Measurements from ENCODE around the gene HBG2. TPM values are rescaled to one million over a fixed set of nuclear protein-coding genes. Genes with fewer than 3 reads are reported as not detected.

The HBG2 gene
- total RNA-seq, 1 experiment from 2014 or later: not detected

DNA sequence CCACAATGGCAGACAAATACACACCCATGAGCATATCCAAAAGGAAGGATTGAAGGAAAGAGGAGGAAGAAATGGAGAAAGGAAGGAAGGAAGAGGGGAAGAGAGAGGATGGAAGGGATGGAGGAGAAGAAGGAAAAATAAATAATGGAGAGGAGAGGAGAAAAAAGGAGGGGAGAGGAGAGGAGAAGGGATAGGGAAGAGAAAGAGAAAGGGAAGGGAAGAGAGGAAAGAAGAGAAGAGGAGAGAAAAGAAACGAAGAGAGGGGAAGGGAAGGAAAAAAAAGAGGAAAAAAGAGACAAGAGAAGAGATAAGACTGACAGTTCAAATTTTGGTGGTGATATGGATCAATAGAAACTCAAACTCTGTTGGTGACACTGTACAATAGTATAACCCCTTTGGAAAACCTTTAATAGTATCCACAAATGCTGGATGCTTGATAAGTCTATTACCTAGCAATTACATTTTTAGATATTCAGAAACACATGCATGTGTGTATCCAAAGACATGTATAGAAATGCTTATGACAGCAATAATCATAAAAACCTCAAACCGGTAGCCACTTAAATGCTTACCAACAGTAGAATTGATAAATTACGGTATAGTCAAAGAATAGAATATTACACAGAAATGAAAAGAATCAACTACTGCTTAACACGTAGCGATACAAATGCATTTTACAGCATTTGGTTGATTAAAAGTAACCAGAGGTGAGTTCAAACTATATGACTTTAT, 19.1 kb downstream of the HBG2 start:
- DNase-seq: no peak
- H3K27ac ChIP-seq (ENCODE audit: low read length): no peak overlapping the region
- no peaks in the 10 kb centered on the region for H3K36me3 ChIP-seq (ENCODE audit: insufficient read depth, low read length)
- H2AFZ ChIP-seq (ENCODE audit: low read length): no peak overlapping the region
- H3K9me3 ChIP-seq (ENCODE audit: low read length): no peaks in the 10 kb centered on the region
- no peaks in the 10 kb centered on the region for H3K27me3 ChIP-seq (ENCODE audit: low read length)
- H3K9me2 ChIP-seq (replicated peaks; ENCODE audit: insufficient read depth, low read length): no peaks in the 10 kb centered on the region
- H3K9ac ChIP-seq (ENCODE audit: low read length): no peak overlapping the region
- H3K4me3 ChIP-seq (ENCODE audit: low read length): no peak overlapping the region
- H3K4me2 ChIP-seq (ENCODE audit: low read depth, low read length, poor library complexity, severe bottlenecking): no peak overlapping the region
- H3K4me1 ChIP-seq (ENCODE audit: low read length): no peaks in the 10 kb centered on the region
- H4K20me1 ChIP-seq (ENCODE audit: insufficient read depth, low read depth, low read length): no peaks in the 10 kb centered on the region
- H3K79me2 ChIP-seq (ENCODE audit: low read length): no peaks in the 10 kb centered on the region

DNA sequence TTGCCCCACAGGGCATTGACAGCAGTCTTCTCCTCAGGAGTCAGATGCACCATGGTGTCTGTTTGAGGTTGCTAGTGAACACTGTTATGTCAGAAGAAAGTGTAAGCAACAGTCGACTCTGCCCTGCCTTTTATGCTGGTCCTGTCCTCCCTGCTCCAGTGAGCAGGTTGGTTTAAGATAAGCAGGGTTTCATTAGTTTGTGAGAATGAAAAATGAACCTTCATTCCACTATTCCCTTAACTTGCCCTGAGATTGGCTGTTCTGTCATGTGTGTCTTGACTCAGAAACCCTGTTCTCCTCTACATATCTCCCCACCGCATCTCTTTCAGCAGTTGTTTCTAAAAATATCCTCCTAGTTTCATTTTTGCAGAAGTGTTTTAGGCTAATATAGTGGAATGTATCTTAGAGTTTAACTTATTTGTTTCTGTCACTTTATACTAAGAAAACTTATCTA, 20.2 kb downstream of the HBG2 start, which contains the start of gene HBD:
HBD (minus strand) TSS at position 103 of the 454 bp plus-strand sequence; CDS start at position 53, 50 bp downstream.
- H3K79me2 ChIP-seq (ENCODE audit: low read length): no peaks in the 10 kb centered on the region
- H3K36me3 ChIP-seq (ENCODE audit: insufficient read depth, low read length): no peaks in the 10 kb centered on the region
- no peak within 1 kb of the TSS for H3K9ac ChIP-seq (ENCODE audit: low read length)
- H3K4me1 ChIP-seq (ENCODE audit: low read length): no peaks in the 10 kb centered on the region
- H3K4me2 ChIP-seq (ENCODE audit: low read depth, low read length, poor library complexity, severe bottlenecking): no peak within 1 kb of the TSS
- H2AFZ ChIP-seq (ENCODE audit: low read length): no peak within 1 kb of the TSS
- H3K27ac ChIP-seq (ENCODE audit: low read length): no peak within 1 kb of the TSS
- no peaks in the 10 kb centered on the region for H3K9me3 ChIP-seq (ENCODE audit: low read length)
- no peaks in the 10 kb centered on the region for H3K27me3 ChIP-seq (ENCODE audit: low read length)
- H4K20me1 ChIP-seq (ENCODE audit: insufficient read depth, low read depth, low read length): no peaks in the 10 kb centered on the region
- H3K4me3 ChIP-seq (ENCODE audit: low read length): no peak within 1 kb of the TSS
- no peak for DNase-seq
- H3K9me2 ChIP-seq (replicated peaks; ENCODE audit: insufficient read depth, low read length): no peaks in the 10 kb centered on the region

DNA sequence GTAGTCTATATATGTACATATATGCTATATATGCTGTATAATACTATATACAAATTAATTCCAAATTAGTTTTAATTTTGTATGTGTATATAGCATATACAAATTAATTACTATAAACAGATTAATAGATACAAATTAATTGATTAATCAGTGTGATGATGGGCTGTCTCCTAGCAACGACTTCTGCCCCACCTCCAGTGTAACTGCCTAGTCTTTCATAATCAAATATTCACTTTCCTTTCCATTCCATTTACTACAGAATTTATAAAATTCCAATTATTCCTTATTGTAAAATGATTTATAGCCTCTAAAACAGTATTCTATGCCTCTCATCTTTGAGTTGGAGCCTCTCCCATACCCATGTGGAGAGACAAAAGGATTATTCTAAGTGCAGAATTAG, 21.3 kb downstream of the HBG2 start:
- DNase-seq: no peak
- no peaks in the 10 kb centered on the region for H4K20me1 ChIP-seq (ENCODE audit: insufficient read depth, low read depth, low read length)
- no peak overlapping the region for H3K9ac ChIP-seq (ENCODE audit: low read length)
- no peaks in the 10 kb centered on the region for H3K27me3 ChIP-seq (ENCODE audit: low read length)
- H3K79me2 ChIP-seq (ENCODE audit: low read length): no peaks in the 10 kb centered on the region
- H3K4me3 ChIP-seq (ENCODE audit: low read length): no peak overlapping the region
- no peaks in the 10 kb centered on the region for H3K9me3 ChIP-seq (ENCODE audit: low read length)
- no peaks in the 10 kb centered on the region for H3K9me2 ChIP-seq (replicated peaks; ENCODE audit: insufficient read depth, low read length)
- no peaks in the 10 kb centered on the region for H3K36me3 ChIP-seq (ENCODE audit: insufficient read depth, low read length)
- H3K27ac ChIP-seq (ENCODE audit: low read length): no peak overlapping the region
- no peaks in the 10 kb centered on the region for H3K4me1 ChIP-seq (ENCODE audit: low read length)
- H2AFZ ChIP-seq (ENCODE audit: low read length): no peak overlapping the region
- no peak overlapping the region for H3K4me2 ChIP-seq (ENCODE audit: low read depth, low read length, poor library complexity, severe bottlenecking)

DNA sequence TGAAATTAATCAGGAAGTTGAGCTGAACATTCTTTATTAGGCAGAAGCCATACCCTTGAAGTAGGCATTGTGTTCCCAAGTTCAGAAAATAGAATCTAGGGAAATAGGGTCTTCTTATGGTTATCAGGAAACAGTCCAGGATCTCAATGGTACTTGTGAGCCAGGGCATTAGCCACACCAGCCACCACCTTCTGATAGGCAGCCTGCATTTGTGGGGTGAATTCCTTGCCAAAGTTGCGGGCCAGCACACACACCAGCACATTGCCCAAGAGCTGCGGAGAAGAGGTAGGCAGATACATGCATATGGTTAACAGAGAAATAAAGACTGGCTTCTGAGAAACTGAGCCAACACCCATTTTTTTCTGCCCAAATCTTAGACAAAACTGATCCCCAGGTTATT, 21.8 kb downstream of the HBG2 start:
- no peak overlapping the region for H3K27ac ChIP-seq (ENCODE audit: low read length)
- no peaks in the 10 kb centered on the region for H4K20me1 ChIP-seq (ENCODE audit: insufficient read depth, low read depth, low read length)
- no peaks in the 10 kb centered on the region for H3K79me2 ChIP-seq (ENCODE audit: low read length)
- H3K9me3 ChIP-seq (ENCODE audit: low read length): no peaks in the 10 kb centered on the region
- H3K9me2 ChIP-seq (replicated peaks; ENCODE audit: insufficient read depth, low read length): no peaks in the 10 kb centered on the region
- H3K4me2 ChIP-seq (ENCODE audit: low read depth, low read length, poor library complexity, severe bottlenecking): no peak overlapping the region
- no peak for DNase-seq
- no peaks in the 10 kb centered on the region for H3K27me3 ChIP-seq (ENCODE audit: low read length)
- H3K4me3 ChIP-seq (ENCODE audit: low read length): no peak overlapping the region
- no peaks in the 10 kb centered on the region for H3K4me1 ChIP-seq (ENCODE audit: low read length)
- H2AFZ ChIP-seq (ENCODE audit: low read length): no peak overlapping the region
- H3K36me3 ChIP-seq (ENCODE audit: insufficient read depth, low read length): no peaks in the 10 kb centered on the region
- no peak overlapping the region for H3K9ac ChIP-seq (ENCODE audit: low read length)

DNA sequence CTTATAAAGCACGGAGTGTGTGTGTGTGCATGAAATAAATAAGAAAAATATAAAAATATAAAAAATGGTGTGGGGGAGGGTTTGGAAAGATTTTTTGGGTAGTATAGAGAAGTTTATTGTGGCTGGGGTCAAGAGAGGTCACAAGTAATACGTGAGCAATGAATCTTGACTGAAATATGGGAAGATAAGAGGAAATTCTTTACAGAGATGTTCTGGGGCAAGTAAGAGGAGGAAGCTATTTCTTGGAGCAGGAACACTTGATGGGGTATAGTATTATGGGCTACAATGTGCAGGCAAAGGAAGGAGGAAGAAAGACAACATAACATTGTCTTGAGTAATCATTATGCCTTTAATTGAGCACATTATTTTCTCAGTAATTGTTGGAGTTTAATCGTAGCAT, 22.4 kb downstream of the HBG2 start:
- H3K27ac ChIP-seq (ENCODE audit: low read length): no peak overlapping the region
- no peak overlapping the region for H3K9ac ChIP-seq (ENCODE audit: low read length)
- H3K4me1 ChIP-seq (ENCODE audit: low read length): no peaks in the 10 kb centered on the region
- no peaks in the 10 kb centered on the region for H3K27me3 ChIP-seq (ENCODE audit: low read length)
- H3K79me2 ChIP-seq (ENCODE audit: low read length): no peaks in the 10 kb centered on the region
- no peaks in the 10 kb centered on the region for H3K36me3 ChIP-seq (ENCODE audit: insufficient read depth, low read length)
- no peak overlapping the region for H2AFZ ChIP-seq (ENCODE audit: low read length)
- H4K20me1 ChIP-seq (ENCODE audit: insufficient read depth, low read depth, low read length): no peaks in the 10 kb centered on the region
- H3K9me3 ChIP-seq (ENCODE audit: low read length): no peaks in the 10 kb centered on the region
- H3K4me3 ChIP-seq (ENCODE audit: low read length): no peak overlapping the region
- no peaks in the 10 kb centered on the region for H3K9me2 ChIP-seq (replicated peaks; ENCODE audit: insufficient read depth, low read length)
- no peak overlapping the region for H3K4me2 ChIP-seq (ENCODE audit: low read depth, low read length, poor library complexity, severe bottlenecking)
- DNase-seq: no peak

DNA sequence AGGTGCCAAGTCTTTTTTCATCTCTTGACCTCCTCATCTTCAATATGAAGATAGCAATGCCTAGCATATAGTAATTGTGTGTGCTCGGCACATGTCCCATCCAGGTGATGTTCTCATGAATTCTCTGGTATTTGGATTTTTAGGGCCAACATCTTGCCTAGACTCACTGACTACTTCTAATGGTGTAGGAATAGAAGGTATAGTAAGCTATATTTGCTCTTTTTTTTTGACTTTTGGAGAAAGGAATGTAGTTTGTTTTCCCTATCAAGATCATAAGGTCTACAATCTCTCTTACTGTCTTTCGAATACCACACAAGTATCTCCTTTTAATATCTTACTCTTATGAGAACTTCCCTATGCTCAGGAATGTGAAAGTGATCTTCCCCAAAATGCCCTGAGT, 23.5 kb downstream of the HBG2 start:
- Histone ChIP-seq H3K9me2 (replicated peaks; ENCODE audit: insufficient read depth, low read length) (no peaks in the 10 kb centered on the region), H3K9ac (ENCODE audit: low read length) (no peak overlapping the region), H3K27me3 (ENCODE audit: low read length) (no peaks in the 10 kb centered on the region), H4K20me1 (ENCODE audit: insufficient read depth, low read depth, low read length) (no peaks in the 10 kb centered on the region), H3K9me3 (ENCODE audit: low read length) (no peaks in the 10 kb centered on the region), H3K4me1 (ENCODE audit: low read length) (no peaks in the 10 kb centered on the region), H3K4me2 (ENCODE audit: low read depth, low read length, poor library complexity, severe bottlenecking) (no peak overlapping the region), H2AFZ (ENCODE audit: low read length) (no peak overlapping the region), H3K36me3 (ENCODE audit: insufficient read depth, low read length) (no peaks in the 10 kb centered on the region), H3K4me3 (ENCODE audit: low read length) (no peak overlapping the region), H3K79me2 (ENCODE audit: low read length) (no peaks in the 10 kb centered on the region), H3K27ac (ENCODE audit: low read length) (no peak overlapping the region)
- DNase-seq: no peak

DNA sequence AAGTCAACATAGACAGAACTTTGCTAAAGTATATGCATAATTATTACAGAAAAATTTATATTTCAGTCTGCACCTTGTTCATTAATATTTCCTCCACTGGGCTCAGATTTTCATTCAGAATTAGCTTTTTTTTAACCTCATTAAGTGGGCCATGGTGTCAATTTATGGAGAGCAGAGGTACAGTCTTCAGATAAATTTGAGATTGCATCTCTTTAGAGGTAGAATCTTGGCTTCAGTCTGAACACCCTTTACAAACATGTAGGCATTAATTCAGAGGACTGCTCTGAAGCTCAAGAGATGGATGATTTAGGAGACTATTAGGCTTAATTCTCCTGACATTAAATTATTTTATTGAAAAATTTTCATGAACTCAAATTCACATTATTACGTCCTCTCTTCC, 24.3 kb downstream of the HBG2 start:
- Histone ChIP-seq H2AFZ (ENCODE audit: low read length) (no peak overlapping the region), H3K4me3 (ENCODE audit: low read length) (no peak overlapping the region), H4K20me1 (ENCODE audit: insufficient read depth, low read depth, low read length) (no peaks in the 10 kb centered on the region), H3K9me3 (ENCODE audit: low read length) (no peaks in the 10 kb centered on the region), H3K9me2 (replicated peaks; ENCODE audit: insufficient read depth, low read length) (no peaks in the 10 kb centered on the region), H3K27me3 (ENCODE audit: low read length) (no peaks in the 10 kb centered on the region), H3K4me1 (ENCODE audit: low read length) (no peaks in the 10 kb centered on the region), H3K79me2 (ENCODE audit: low read length) (no peaks in the 10 kb centered on the region), H3K9ac (ENCODE audit: low read length) (no peak overlapping the region), H3K27ac (ENCODE audit: low read length) (no peak overlapping the region), H3K4me2 (ENCODE audit: low read depth, low read length, poor library complexity, severe bottlenecking) (no peak overlapping the region), H3K36me3 (ENCODE audit: insufficient read depth, low read length) (no peaks in the 10 kb centered on the region)
- DNase-seq: no peak

DNA sequence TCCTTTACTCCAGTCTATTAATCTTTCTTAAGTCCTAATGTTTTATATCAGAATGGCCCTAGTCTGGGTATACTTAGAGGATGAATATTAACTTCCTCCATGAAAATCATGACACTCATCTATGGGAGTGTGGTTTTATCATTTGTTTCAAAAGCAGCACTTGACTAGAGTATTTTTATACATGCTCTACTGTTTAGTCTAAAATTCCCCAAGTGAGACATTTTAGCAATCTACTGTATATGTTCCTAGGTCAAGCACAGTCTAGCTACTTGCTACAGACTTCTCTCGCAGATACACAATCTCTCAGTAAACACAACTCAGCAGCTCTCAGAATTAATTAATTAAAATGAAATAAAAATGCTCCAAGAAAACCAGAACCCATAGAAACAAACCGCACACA, 24.8 kb downstream of the HBG2 start:
- Histone ChIP-seq H3K4me3 (ENCODE audit: low read length) (no peak overlapping the region), H3K79me2 (ENCODE audit: low read length) (no peaks in the 10 kb centered on the region), H3K9me3 (ENCODE audit: low read length) (no peaks in the 10 kb centered on the region), H3K27me3 (ENCODE audit: low read length) (no peaks in the 10 kb centered on the region), H2AFZ (ENCODE audit: low read length) (no peak overlapping the region), H3K4me1 (ENCODE audit: low read length) (no peaks in the 10 kb centered on the region), H3K27ac (ENCODE audit: low read length) (no peak overlapping the region), H3K36me3 (ENCODE audit: insufficient read depth, low read length) (no peaks in the 10 kb centered on the region), H3K9ac (ENCODE audit: low read length) (no peak overlapping the region), H3K4me2 (ENCODE audit: low read depth, low read length, poor library complexity, severe bottlenecking) (no peak overlapping the region), H3K9me2 (replicated peaks; ENCODE audit: insufficient read depth, low read length) (no peaks in the 10 kb centered on the region), H4K20me1 (ENCODE audit: insufficient read depth, low read depth, low read length) (no peaks in the 10 kb centered on the region)
- DNase-seq: no peak

All from Karpas-422 (cell line).